Breast epithelium (tissue), 3 donors: Measurements from ENCODE around the gene LAMB4.

ENCODE experiments used
- CTCF ChIP-seq, 3 donors: fragments of 450-650 bp; IDR thresholded peaks; one replicate each; pipeline ENCODE4 v1.5.1; 2016 to 2017; ENCODE audit warnings: antibody characterized with exemption in 3 of 3, mild to moderate bottlenecking in 3 of 3, moderate library complexity in 3 of 3
- POLR2A ChIP-seq: fragments of 450-650 bp; IDR thresholded peaks from one replicate; pipeline ENCODE4 v1.6.1; 2016; ENCODE audit warnings: antibody characterized with exemption, mild to moderate bottlenecking, moderate library complexity
- POLR2AphosphoS5 ChIP-seq, 3 donors: sonication (generic); formaldehyde crosslinking; IDR thresholded peaks; one replicate each; pipeline ENCODE4 v1.6.1; 2017; ENCODE audit warnings: antibody characterized with exemption in 3 of 3

GRCh38 chr7:108083980-108084379 is 46.2 kb downstream of the LAMB4 start:
- no peak for TF ChIP-seq CTCF (IDR thresholded peaks at IDR 0.05)
- TF ChIP-seq POLR2A = no peak
- TF ChIP-seq POLR2AphosphoS5 (IDR thresholded peaks at IDR 0.05) = no peak
